HEK293T (cell line): Measurements from ENCODE around the gene DDX23.

Experiments used
- CTCF ChIA-PET: fragments of 350-600 bp; formaldehyde crosslinking; extraction: SDS; loops from one replicate; lab custom pipeline; 2021; ENCODE audit warnings: antibody characterized with exemption, inconsistent platforms; lab: Yijun Ruan, JAX
- POLR2A ChIA-PET: fragments of 350-600 bp; formaldehyde crosslinking; extraction: SDS; loops from one replicate; lab custom pipeline; 2020; ENCODE audit warnings: antibody characterized with exemption, inconsistent platforms; lab: Yijun Ruan, JAX
- DNase-seq: peaks from one replicate; pipeline ENCODE4 v3.0.0; 2012; ENCODE audit warnings: mixed read lengths; ENCODE audit errors: extremely low spot score
- ARNT ChIP-seq: fragments of 450-650 bp; IDR thresholded peaks from 2 replicates; pipeline ENCODE4 v1.6.1; 2017; ENCODE audit warnings: mild to moderate bottlenecking
- BHLHE40 ChIP-seq: fragments of 450-650 bp; IDR thresholded peaks from 2 replicates; pipeline ENCODE4 v1.6.1; 2016; ENCODE audit warnings: mild to moderate bottlenecking, moderate library complexity, borderline replicate concordance
- CTBP1 ChIP-seq: fragments of 450-650 bp; IDR thresholded peaks from 2 replicates; pipeline ENCODE4 v1.6.1; 2016; ENCODE audit warnings: borderline replicate concordance
- ELF4 ChIP-seq: fragments of 450-650 bp; IDR thresholded peaks from 2 replicates; pipeline ENCODE4 v1.6.1; 2017; ENCODE audit warnings: antibody characterized with exemption
- FOXA1 ChIP-seq: fragments of 450-650 bp; IDR thresholded peaks from 2 replicates; pipeline ENCODE4 v1.6.1; 2016; ENCODE audit warnings: mild to moderate bottlenecking
- FOXK2 ChIP-seq: fragments of 450-650 bp; IDR thresholded peaks from 2 replicates; pipeline ENCODE4 v1.6.1; 2016; ENCODE audit warnings: mild to moderate bottlenecking
- FOXM1 ChIP-seq: fragments of 450-650 bp; IDR thresholded peaks from 2 replicates; pipeline ENCODE4 v1.6.1; 2017; ENCODE audit warnings: mild to moderate bottlenecking, borderline replicate concordance
- HDGF ChIP-seq: fragments of 450-650 bp; IDR thresholded peaks from 2 replicates; pipeline ENCODE4 v1.6.1; 2017; ENCODE audit warnings: antibody characterized with exemption, borderline replicate concordance
- L3MBTL2 ChIP-seq: fragments of 450-650 bp; conservative IDR thresholded peaks from 2 replicates; pipeline ENCODE4 v1.6.1; 2016; ENCODE audit warnings: mild to moderate bottlenecking
- LEF1 ChIP-seq: fragments of 450-650 bp; IDR thresholded peaks from 2 replicates; pipeline ENCODE4 v1.6.1; 2017; ENCODE audit warnings: mild to moderate bottlenecking, borderline replicate concordance
- NFRKB ChIP-seq: fragments of 450-650 bp; IDR thresholded peaks from 2 replicates; pipeline ENCODE4 v1.6.1; 2016; ENCODE audit warnings: mild to moderate bottlenecking, moderate library complexity
- PKNOX1 ChIP-seq: fragments of 450-650 bp; IDR thresholded peaks from 2 replicates; pipeline ENCODE4 v1.6.1; 2016
- SP1 ChIP-seq: fragments of 450-650 bp; IDR thresholded peaks from 2 replicates; pipeline ENCODE4 v1.6.1; 2017
- SUZ12 ChIP-seq: fragments of 450-650 bp; IDR thresholded peaks from 2 replicates; pipeline ENCODE4 v1.6.1; 2016; ENCODE audit warnings: mild to moderate bottlenecking
- TARDBP ChIP-seq: fragments of 450-650 bp; IDR thresholded peaks from 2 replicates; pipeline ENCODE4 v1.6.1; 2016
- ZNF384 ChIP-seq: fragments of 450-650 bp; IDR thresholded peaks from 2 replicates; pipeline ENCODE4 v1.6.1; 2016

The DDX23 gene

GRCh38 chr12:48817873-48818830 is 33.8 kb downstream of the DDX23 start, which contains the start of gene CACNB3:
CACNB3 (plus strand) TSS chr12:48818496; CDS start chr12:48818930, 434 bp downstream.
- DNase-seq = peak; percentile 66
- POLR2A ChIA-PET = interaction anchor here (0.6 to 3.3 kb wide), 2 partner anchors 9 to 136 kb away, joined by 3 to 14 read pairs; partner anchors contain the start of gene KANSL2

DNA sequence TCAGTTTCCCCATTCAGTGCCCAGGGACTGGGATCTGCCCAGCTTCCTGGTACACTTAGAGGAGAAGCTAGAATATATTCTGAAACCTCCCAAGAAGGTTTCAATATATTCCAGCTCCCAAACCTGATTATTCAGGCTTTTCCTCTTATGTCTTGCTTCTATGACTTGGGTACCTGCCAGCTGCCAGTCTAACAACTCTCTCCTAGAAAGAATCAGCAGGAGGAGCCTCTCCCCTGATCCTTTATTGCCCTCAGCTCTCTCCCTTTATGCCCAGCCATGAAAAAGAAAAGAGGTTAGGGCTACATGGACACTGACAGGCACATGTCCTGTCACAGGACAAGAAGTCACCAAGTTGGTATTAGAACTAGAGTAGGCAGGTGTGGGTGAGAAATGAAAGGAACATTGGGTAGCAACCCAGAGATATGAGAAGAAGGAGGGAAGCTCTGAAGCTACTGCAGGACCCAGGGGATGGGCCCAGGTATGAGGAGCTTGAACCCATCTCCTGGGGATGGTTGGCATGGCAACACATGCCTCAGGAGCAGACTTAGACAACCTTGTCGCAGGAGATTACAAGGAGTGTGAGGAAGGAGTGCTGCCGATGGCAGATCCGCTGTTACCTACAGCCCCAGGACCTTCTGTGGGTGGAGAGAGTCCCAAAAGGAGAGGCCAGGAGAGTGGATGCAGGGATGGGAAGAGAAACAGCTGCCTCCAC is 35.7 kb downstream of the DDX23 start:
- no peak for DNase-seq
- TF ChIP-seq BHLHE40 = no peak
- POLR2A ChIA-PET = interaction anchor here (0.6 to 3.3 kb wide), 5 partner anchors 8 to 107 kb away, joined by 3 to 14 read pairs (median 3); no protein-coding TSS in a partner anchor
- CTCF ChIA-PET = interaction anchor here (1.3 to 1.8 kb wide), 2 partner anchors 11 to 227 kb away, joined by 4 to 10 read pairs; no protein-coding TSS in a partner anchor

More at GRCh38 chr12:48817873-48818830, 33.8 kb downstream of the DDX23 start, which contains the start of gene CACNB3:
- CTCF ChIA-PET = no interaction called here
- TF ChIP-seq ARNT (no peak), L3MBTL2 (no peak), HDGF (no peak), NFRKB (no peak), ZNF384 (no peak), PKNOX1 (no peak), ELF4 (no peak), FOXA1 (no peak), TARDBP (no peak), LEF1 (no peak), SUZ12 (no peak), FOXK2 (no peak), FOXM1 (no peak), BHLHE40 (no peak), SP1 (no peak), CTBP1 (no peak)

DNA sequence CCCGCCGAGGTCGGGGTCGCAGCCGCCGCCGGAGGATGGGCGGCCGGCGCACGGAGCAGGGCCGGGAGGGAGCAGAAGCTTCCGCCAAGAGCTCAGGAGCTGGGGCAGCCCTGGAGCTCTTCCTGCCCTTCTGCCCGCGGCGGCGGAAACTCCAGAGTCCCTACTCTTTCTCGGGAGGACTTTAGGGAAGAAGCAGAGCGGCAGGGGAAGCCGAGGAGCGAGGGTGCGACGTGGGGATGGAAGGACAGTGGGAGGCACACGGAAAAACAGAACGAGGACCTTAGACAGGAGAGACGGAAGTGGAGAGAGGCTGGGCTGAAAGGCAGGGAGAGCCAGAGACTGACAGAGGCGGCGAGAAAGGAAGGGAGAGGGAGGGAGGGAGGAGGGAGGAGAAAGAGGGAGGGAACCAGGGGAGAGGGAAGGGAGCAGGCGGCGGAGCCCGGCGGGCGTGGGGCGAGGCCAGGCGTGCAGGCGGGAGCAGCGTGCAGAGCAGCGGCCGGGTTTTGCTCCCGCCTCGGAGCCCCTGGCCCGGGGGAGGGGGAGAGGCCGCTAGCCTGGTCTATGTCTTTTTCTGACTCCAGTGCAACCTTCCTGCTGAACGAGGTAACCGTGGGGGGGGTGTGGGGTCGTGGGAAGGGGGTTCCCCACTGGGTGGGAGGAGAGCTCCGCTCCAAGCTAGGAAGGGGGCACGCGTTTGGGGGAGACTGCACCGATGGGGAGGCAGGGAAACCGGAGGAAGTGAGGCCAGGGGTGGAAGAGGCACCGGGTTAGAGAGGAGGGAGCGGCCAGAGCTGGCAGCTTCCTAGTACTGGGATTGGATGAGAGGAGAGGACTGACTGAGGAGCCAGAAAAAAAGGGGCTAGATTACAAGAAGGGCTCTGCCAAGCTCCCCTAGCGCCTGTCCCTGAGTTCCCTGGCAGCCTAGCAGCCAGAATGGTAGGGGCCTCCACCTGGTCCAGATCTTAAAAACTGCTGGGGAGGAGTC is 36.5 kb downstream of the DDX23 start:
- TF ChIP-seq FOXA1 (no peak), L3MBTL2 (peak; percentile 92), PKNOX1 (peak; percentile 93), NFRKB (no peak)
- ChIA-PET CTCF (interaction anchor here (0.5 to 2.1 kb wide), 17 partner anchors 8 to 539 kb away, joined by 3 to 10 read pairs (median 4); partner anchors contain the start of genes ADCY6 and ARF3), POLR2A (interaction anchor here (0.7 to 3.3 kb wide), 11 partner anchors 8 to 160 kb away, joined by 3 to 14 read pairs (median 4); partner anchors contain the start of genes ARF3 and KANSL2)
- peak; percentile 80 for DNase-seq

GRCh38 chr12:48814262-48815125 is 37.5 kb downstream of the DDX23 start:
- CTCF ChIA-PET = interaction anchor here (0.5 to 2.1 kb wide), 17 partner anchors 9 to 538 kb away, joined by 3 to 10 read pairs (median 3); partner anchors contain the start of genes ADCY6 and ARF3
- DNase-seq = peak; percentile 85
- POLR2A ChIA-PET = interaction anchor here (0.6 to 3.3 kb wide), 10 partner anchors 9 to 159 kb away, joined by 3 to 14 read pairs (median 4); partner anchors contain the start of genes ARF3, DDX23 and KANSL2
- no peak for TF ChIP-seq NFRKB
- peak; percentile 29; the same call in 1 of the 2 replicates for TF ChIP-seq L3MBTL2
